PC-9 (cell line): ENCODE data around the gene RNF44. TPM values are rescaled to one million over a fixed set of nuclear protein-coding genes. Genes with fewer than 3 reads are reported as not detected.

Experiments used
- BruUV-seq: library from RNA; stranded (reverse); fragments of 400-500 nt; replicated peaks from 2 replicates; lab custom pipeline; 2021; lab: Mats Ljungman, UMichigan
- CTCF ChIA-PET: fragments of 300-600 bp; sonication (Branson Sonifier 250); formaldehyde crosslinking; loops from one replicate; lab custom pipeline; 2022; ENCODE audit warnings: antibody characterized with exemption; lab: Charles Lee
- POLR2A ChIA-PET: fragments of 300-600 bp; sonication (Branson Sonifier 250); formaldehyde crosslinking; loops from one replicate; lab custom pipeline; 2022; ENCODE audit warnings: antibody characterized with exemption; ENCODE audit not compliant: unreplicated experiment; lab: Charles Lee
- DNase-seq, 2 experiments: peaks; one replicate each; pipeline versions ENCODE4 v3.0.0 to v3.0.0-alpha.2; 2015 to 2022; ENCODE audit warnings: mixed read lengths in 1 of 2
- H2AFZ ChIP-seq: fragments of 200-600 bp; sonication (generic); 2 replicates; pipeline ENCODE4 v1.8.1; 2017; ENCODE audit warnings: antibody characterized with exemption
- H3F3A ChIP-seq: fragments of 200-600 bp; sonication (generic); 2 replicates; pipeline ENCODE4 v1.8.1; 2017; ENCODE audit warnings: antibody characterized with exemption, mild to moderate bottlenecking, low read depth; ENCODE audit not compliant: insufficient read depth
- H3K27ac ChIP-seq: fragments of 200-600 bp; sonication (generic); 2 replicates; pipeline ENCODE4 v1.6.1; 2016; ENCODE audit warnings: mixed run types
- H3K27me3 ChIP-seq: fragments of 200-600 bp; sonication (generic); 2 replicates; pipeline ENCODE4 v1.6.1; 2016; ENCODE audit warnings: low read depth, mixed run types; ENCODE audit not compliant: insufficient read depth
- H3K36me3 ChIP-seq: fragments of 200-600 bp; sonication (generic); 2 replicates; pipeline ENCODE4 v1.6.1; 2016; ENCODE audit warnings: low read depth, mixed run types
- H3K4me1 ChIP-seq: fragments of 200-600 bp; sonication (generic); replicated peaks from 2 replicates; pipeline ENCODE4 v1.6.1; 2016; ENCODE audit warnings: mixed run types; ENCODE audit not compliant: insufficient read depth
- H3K4me2 ChIP-seq: fragments of 200-600 bp; sonication (generic); 2 replicates; pipeline ENCODE4 v1.6.1; 2017; ENCODE audit warnings: mixed run types
- H3K4me3 ChIP-seq: fragments of 200-600 bp; sonication (generic); 2 replicates; pipeline ENCODE4 v1.6.1; 2016; ENCODE audit warnings: mixed run types
- H3K79me2 ChIP-seq: fragments of 200-600 bp; sonication (generic); 2 replicates; pipeline ENCODE4 v1.6.1; 2017; ENCODE audit warnings: low read depth, mixed run types
- H3K9me2 ChIP-seq: fragments of 200-600 bp; sonication (generic); 2 replicates; pipeline ENCODE4 v1.8.1; 2017; ENCODE audit warnings: mild to moderate bottlenecking; ENCODE audit not compliant: insufficient read depth
- H3K9me3 ChIP-seq: fragments of 200-600 bp; sonication (generic); 2 replicates; pipeline ENCODE4 v1.8.1; 2016; ENCODE audit warnings: low read depth; ENCODE audit not compliant: insufficient read depth
- H4K20me1 ChIP-seq: fragments of 200-600 bp; sonication (generic); 2 replicates; pipeline ENCODE4 v1.8.1; 2017; ENCODE audit not compliant: insufficient read depth
- EZH2 ChIP-seq: fragments of 200-600 bp; sonication (generic); IDR thresholded peaks from 2 replicates; pipeline ENCODE4 v1.8.0; 2017; ENCODE audit warnings: antibody characterized with exemption, low read depth
- intact Hi-C: fragments of 100-400 bp; cut with micrococcal nuclease; formaldehyde crosslinking; loops from one replicate; pipeline ENCODE4 v1.10.0; 2022; ENCODE audit not compliant: unreplicated experiment
- total RNA-seq: library from RNA; stranded (reverse); gene quantifications from 2 replicates; pipeline ENCODE4 v1.2.3, GENCODE V29; 2021
- TF ChIP-seq, protein P1 (sequence below): fragments of 200-600 bp; sonication (generic); conservative IDR thresholded peaks from 2 replicates; pipeline ENCODE4 v1.6.1; 2017; ENCODE audit warnings: mixed run types, antibody characterized with exemption, mild to moderate bottlenecking, moderate library complexity

The RNF44 gene
- total RNA-seq, 1 experiment from 2014 or later: 87.4 TPM

DNA sequence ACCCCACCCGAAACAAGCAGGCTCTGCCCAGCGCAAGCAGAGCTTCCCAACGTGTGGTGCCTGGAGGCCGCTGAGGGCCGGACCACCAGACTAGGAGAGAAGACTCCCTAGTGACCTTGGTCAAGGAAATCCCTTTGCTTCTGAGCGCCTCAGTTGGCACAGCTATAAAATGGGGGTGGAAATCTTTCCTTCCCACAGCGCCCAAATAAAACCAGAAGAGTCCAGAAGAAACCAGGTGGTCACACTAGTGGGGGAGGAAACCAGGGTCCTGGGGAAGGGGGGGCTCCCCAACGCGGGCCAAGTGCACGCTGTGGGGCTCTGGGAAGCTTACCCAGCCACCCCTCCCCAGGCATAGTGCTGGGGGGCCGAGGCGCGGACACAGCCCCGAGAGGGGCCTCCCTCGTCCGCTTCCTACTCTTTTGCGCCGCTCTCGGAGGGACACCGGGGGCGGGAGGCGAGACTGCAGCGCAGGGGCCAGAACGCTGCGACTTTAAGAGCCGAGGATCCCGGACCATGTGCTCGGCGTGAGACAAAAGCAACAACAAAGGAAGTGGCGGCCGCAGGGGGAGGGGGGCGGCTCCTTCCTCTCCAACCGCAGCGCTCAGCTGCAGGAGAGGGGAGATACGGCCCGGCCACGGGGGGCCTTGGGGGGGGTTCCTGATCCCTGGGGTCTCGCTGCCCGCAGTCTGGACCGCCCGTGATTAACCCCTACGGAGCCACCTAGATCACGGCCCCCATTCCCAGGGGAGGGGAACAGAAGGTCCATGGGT, 885 bp downstream of the RNF44 start:
- ChIA-PET POLR2A (interaction anchor here (0.5 to 0.6 kb wide), 3 partner anchors 38 to 147 kb away, joined by 3 to 11 read pairs (median 3); no protein-coding TSS in a partner anchor), CTCF (interaction anchor here (0.8 to 1.2 kb wide), 4 partner anchors 23 to 834 kb away, joined by 3 to 8 read pairs (median 7); no protein-coding TSS in a partner anchor)
- no peak for TF ChIP-seq EZH2
- TF ChIP-seq, protein P1, sequence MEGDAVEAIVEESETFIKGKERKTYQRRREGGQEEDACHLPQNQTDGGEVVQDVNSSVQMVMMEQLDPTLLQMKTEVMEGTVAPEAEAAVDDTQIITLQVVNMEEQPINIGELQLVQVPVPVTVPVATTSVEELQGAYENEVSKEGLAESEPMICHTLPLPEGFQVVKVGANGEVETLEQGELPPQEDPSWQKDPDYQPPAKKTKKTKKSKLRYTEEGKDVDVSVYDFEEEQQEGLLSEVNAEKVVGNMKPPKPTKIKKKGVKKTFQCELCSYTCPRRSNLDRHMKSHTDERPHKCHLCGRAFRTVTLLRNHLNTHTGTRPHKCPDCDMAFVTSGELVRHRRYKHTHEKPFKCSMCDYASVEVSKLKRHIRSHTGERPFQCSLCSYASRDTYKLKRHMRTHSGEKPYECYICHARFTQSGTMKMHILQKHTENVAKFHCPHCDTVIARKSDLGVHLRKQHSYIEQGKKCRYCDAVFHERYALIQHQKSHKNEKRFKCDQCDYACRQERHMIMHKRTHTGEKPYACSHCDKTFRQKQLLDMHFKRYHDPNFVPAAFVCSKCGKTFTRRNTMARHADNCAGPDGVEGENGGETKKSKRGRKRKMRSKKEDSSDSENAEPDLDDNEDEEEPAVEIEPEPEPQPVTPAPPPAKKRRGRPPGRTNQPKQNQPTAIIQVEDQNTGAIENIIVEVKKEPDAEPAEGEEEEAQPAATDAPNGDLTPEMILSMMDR: no peak
- H3F3A ChIP-seq: peaks cover 21% of the 10 kb centered on the region
- H4K20me1 ChIP-seq: peaks cover 32% of the 10 kb centered on the region
- H3K4me1 ChIP-seq: peaks cover 19% of the 10 kb centered on the region
- peak overlapping the region; percentile 79 for H3K27ac ChIP-seq
- DNase-seq: peak; percentile 63 to 74
- 0 out of 2 replicates have a peak, but pooled peaks cover under 1% of the 10 kb centered on the region for H3K36me3 ChIP-seq
- peaks cover 49% of the 10 kb centered on the region for H3K79me2 ChIP-seq
- peak overlapping the region; percentile 89 for H3K4me2 ChIP-seq
- H3K4me3 ChIP-seq: peak overlapping the region; percentile 99
- H2AFZ ChIP-seq: peak overlapping the region; percentile 72
- H3K9me2 ChIP-seq: no peaks in the 10 kb centered on the region
- H3K27me3 ChIP-seq: no peaks in the 10 kb centered on the region
- no peaks in the 10 kb centered on the region for H3K9me3 ChIP-seq
- intact Hi-C loops: loop anchor here (5.0 to 10.0 kb wide), 2 partner anchors 286 to 468 kb away; partner anchors contain the start of gene UIMC1
- BruUV-seq: TSS peak; percentile 34

DNA sequence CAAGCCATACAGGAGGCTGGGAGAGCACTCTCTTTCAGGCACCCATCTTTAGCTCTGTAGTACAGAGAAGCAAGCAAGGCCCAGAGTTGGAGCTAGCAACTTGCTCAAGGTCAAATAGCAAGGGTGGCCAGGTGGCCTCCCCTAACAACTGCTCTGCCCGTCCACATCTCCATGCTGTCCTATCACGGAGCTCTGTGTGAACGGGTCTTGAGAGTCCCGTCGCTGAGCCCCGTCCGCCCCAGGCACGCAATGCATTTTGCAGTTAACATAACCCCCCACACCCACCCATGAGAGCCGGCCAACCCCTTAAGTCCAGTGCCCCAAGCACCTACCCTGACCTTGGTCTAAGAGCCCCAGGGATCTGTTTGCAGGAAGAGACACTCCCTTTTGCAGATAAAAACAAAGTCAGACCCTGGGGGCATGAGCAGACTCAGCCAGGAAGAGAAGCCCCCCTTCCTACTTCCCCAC, 1.5 kb downstream of the RNF44 start:
- Histone ChIP-seq H3K9me3 (no peaks in the 10 kb centered on the region), H3K36me3 (0 out of 2 replicates have a peak, but pooled peaks cover 3% of the 10 kb centered on the region), H3K27ac (peak overlapping the region; percentile 79), H3K9me2 (no peaks in the 10 kb centered on the region), H3K27me3 (no peaks in the 10 kb centered on the region), H3K4me2 (peak overlapping the region; percentile 89), H3K4me3 (peak overlapping the region; percentile 99), H3F3A (peaks cover 21% of the 10 kb centered on the region), H2AFZ (no peak overlapping the region), H3K4me1 (peaks cover 17% of the 10 kb centered on the region), H3K79me2 (peaks cover 49% of the 10 kb centered on the region), H4K20me1 (peaks cover 32% of the 10 kb centered on the region)
- TF ChIP-seq, protein P1: no peak
- TF ChIP-seq EZH2: no peak
- intact Hi-C loops: loop anchor here (5.0 to 10.0 kb wide), 2 partner anchors 287 to 469 kb away; partner anchors contain the start of gene UIMC1
- DNase-seq: no peak
- BruUV-seq: TSS peak; percentile 57
- CTCF ChIA-PET: interaction anchor here (1.0 kb wide), 1 partner anchor 119 kb away, joined by 6 read pairs; no protein-coding TSS in a partner anchor
- POLR2A ChIA-PET: interaction anchor here (0.5 to 0.6 kb wide), 3 partner anchors 72 to 146 kb away, joined by 3 to 11 read pairs (median 5); no protein-coding TSS in a partner anchor

DNA sequence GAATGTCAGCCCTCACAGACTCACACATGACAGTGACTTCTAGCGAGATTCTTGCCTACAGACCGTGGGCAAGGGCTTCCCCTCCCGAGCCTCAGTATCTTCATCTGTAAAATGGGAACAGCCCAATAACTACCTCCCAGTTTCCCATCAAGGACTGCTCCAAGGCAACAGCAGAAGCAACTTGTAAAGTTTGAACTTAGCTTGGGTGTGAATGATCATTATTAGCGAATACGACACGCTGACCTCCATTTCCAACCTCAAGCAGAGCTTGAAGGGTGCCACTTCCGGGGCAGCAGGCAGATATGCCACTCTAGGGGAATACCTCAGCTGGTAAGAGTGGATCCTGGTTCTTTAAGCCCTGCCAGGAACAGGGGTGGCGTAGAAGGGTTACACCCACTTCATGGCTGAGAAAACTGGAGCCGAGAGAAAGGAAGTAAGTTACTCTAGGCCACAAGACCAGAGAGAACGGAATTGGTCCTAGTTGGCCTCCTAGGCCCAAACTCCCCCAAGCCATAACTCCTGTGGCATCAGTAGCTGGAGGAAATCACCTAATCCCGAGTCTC, 2.0 kb downstream of the RNF44 start:
- intact Hi-C loops: loop anchor here (5.0 to 10.0 kb wide), 2 partner anchors 287 to 470 kb away; partner anchors contain the start of gene UIMC1

More for the DNA sequence above, 2.0 kb downstream of the RNF44 start:
- peaks cover 17% of the 10 kb centered on the region for H3K4me1 ChIP-seq
- H3K79me2 ChIP-seq: peaks cover 49% of the 10 kb centered on the region
- no peaks in the 10 kb centered on the region for H3K9me3 ChIP-seq
- peaks cover 32% of the 10 kb centered on the region for H4K20me1 ChIP-seq
- TF ChIP-seq EZH2: no peak
- TF ChIP-seq, protein P1: no peak
- H3K36me3 ChIP-seq: 0 out of 2 replicates have a peak, but pooled peaks cover 3% of the 10 kb centered on the region
- 0 out of 2 replicates have a peak overlapping the region, but pooled peaks have one; percentile 79 for H3K27ac ChIP-seq
- CTCF ChIA-PET: interaction anchor here (1.0 kb wide), 1 partner anchor 118 kb away, joined by 6 read pairs; no protein-coding TSS in a partner anchor
- H3K4me3 ChIP-seq: peak overlapping the region; percentile 99
- H3F3A ChIP-seq: peaks cover 21% of the 10 kb centered on the region
- no peak overlapping the region for H2AFZ ChIP-seq
- H3K27me3 ChIP-seq: no peaks in the 10 kb centered on the region
- H3K9me2 ChIP-seq: no peaks in the 10 kb centered on the region
- POLR2A ChIA-PET: interaction anchor here (0.6 kb wide), 1 partner anchor 125 kb away, joined by 5 read pairs; no protein-coding TSS in a partner anchor
- H3K4me2 ChIP-seq: peak overlapping the region; percentile 89
- DNase-seq: peak in 1 of 2 experiments; percentile 29
- no TSS peak for BruUV-seq
